GM21825 (cell line): ENCODE results near the gene PSMG3.

Experiments
- ATAC-seq: cut with Tn5 transposase; IDR thresholded peaks from one replicate; pipeline ENCODE4 v1.9.1; 2021; ENCODE audit warnings: mild to moderate bottlenecking, moderate library complexity; ENCODE audit not compliant: unreplicated experiment

Gene PSMG3

DNA sequence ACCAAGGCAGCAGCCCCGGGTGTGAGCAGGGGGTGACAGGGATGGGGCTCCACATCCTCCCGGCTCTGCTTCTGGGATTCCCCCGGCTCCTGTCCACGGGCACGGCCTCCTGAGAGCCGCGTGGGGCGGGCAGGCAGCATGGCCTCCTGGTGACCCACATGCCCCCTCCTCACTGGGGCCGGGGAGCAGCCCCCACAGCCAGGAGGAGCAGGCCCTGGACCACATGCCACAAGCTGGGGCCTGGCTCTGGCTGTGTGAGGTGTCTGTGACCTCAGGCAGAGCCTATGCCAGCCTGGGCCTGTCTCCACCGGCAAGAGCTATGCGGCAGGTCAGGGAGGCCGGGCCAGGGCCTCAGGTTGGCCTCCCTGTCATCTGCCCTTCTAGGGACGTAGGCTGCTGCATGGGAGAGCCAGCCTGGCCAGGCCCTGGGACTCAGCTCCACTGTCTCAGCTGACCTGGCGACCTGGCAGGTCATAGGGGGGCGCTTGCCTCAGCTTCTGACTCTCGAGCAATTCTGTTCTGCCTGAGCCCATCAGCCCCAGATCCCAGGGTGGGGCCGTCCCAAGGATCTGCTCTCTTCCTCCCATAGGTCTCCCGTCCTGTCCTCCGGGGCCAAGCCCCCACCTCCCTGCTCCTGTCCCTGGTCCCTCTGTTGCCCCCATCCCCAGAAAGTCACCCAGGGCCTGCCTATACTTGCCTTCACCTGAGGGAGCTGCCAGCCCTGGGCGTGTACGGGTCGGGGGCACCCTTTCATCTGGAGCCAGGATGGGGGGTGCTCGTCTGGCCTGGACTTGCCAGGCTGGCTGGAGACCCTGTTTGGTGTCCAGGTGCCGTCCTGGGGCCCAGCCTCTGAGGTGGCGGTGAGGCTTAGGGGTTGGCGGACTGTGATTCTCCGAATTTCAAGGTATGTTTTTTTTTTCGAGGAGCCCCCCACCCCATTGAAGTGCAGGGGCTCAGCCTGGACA, 9.9 kb downstream of the PSMG3 start:
- ATAC-seq = no peak

DNA sequence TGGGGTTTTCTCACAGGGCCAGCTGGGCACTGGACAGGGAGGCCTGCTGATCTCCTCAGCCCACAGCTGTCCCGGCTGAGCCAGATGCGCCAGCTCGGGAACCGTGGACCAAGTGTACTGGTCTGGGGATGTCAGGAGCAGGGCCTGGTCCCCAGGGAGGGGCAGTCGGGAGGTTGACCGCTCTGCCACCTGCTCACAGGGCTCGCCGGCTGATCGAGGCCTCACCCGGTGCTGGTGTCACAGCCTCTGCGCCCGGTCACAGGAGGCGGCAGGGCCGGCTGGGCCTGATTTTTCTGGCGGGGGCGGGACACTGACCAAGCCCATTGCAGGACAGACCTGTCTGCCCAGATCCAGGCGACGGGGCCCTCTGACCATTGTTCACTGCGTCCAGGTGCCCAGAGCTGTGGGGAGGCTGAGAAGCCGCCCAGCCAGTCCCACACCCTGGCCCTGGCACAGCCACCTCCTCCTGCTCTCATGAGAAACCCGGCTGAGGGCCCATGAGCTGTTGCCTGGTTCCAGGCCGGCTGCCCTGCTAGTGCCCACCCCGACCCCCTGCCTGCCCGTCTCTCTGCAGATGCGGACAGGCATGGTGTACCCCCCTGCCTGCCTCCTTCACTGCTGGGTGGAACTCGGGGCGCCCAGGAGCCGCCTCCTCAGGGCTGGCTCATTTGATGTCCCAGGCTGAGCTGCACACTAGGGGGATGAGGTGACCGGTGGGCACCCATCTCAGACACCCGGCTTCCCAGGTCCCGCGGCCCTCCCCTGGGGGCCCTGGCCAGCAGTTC, 10.8 kb downstream of the PSMG3 start:
- ATAC-seq = no peak

DNA sequence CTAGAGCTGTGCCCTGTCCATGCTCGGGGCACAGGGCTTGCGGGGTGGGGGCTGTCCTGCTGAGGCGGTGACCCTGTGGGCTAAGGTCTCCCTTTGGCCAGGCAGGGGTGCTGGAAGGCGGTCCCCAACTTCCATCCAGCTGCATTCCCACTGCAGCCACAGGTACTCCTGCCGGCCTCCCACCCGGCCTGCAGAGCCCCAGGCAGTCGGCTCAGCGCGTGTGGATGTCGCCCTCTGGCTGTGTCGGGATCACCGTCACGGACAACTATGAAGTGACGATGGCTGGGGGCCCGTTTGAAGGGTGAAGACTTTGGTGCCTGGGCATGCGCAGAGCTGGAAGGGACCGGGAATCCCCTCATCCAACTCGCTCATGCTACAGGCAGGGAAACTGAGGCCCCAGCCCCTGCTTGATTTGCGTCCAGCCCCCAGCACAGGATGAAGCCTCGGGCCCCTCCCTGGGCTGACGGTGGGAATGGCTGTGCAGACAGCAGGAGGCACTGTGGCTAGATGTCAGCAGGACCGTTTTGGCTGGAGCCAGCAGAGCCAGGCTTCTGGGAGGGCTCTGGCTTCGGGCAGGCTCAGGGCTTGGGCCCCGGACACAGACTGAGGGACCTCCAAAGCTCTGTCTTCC, 11.5 kb downstream of the PSMG3 start:
- no peak for ATAC-seq

DNA sequence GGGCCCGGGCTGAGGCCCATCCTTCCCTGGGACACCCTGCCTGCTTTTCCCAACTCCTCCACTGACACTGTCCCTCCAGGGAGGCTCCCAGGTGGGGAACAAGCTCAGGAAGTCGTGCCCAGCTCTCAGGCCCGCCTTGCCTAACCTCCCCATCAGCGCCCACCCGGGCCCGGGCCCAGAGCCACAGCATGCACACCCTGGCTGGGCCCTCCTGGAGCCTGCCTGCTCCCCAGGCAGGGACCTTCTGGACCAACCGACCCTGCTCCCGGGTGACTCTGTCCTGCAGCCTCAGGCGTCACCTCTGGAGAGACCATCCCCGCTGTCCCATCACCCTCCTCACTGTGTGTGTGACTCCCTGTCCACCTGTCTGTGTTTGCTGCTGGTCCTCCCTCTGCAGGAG, 12.1 kb downstream of the PSMG3 start:
- ATAC-seq = no peak

DNA sequence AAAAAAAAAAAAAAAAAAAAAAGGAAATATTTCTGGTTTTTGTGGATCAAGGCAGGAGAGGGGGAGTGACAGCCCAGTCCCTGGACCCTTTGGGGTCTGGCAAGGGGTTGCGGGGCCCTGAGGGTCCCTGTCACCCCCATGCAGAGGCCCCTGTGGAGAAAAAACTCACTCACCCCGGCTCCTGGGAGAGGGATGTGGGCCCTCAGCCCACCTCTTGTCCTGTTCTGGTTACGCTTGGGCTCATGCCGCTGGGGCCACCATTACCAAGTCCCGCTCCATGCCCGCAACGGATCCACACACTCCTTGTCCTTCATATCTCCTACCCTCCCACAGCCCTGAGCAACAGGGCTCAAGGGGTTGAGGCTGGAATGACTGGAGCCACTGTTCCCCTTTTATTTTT, 12.8 kb downstream of the PSMG3 start:
- ATAC-seq = no peak

DNA sequence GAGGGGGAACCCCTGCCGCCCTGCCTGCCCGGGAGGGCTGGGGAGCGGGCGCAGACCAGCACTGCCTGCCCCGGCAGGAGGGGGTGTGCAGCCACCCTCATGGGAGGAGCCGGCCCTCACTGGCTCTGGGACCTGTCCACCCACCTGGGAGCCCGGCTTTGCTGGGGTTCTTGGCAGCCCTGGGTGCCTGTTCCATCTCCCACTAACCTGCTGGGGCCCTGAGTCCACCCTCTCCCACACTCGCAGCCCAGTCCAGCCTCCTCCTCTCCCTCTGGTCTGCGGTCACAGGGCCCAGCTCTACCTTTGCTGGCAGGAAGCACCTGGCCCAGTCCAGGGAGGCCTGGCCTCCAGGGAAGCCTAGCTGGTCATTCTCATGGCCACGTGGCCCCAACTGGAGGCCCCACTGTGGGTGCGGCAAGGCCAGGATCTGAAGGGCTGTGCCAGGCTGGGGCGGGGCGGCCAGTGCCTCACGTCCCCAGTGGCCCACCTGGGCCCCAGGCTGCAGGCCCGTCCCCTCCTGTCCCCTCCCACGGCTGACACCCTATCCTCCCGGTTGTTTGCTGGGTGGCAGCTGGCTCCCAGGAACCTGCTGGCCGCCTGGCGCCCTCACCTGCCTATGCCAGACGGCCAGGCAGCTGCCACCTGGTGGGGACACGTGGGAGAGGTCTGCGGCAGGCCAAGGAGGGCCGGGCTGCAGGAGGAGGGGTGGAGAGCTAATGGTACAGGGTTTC, 13.9 kb downstream of the PSMG3 start, which contains the start of gene TMEM184A:
TSS of gene TMEM184A (minus strand) at position 393 of the 731 bp plus-strand sequence. CDS start 721 bp downstream, outside the sequence.
- no peak for ATAC-seq

DNA sequence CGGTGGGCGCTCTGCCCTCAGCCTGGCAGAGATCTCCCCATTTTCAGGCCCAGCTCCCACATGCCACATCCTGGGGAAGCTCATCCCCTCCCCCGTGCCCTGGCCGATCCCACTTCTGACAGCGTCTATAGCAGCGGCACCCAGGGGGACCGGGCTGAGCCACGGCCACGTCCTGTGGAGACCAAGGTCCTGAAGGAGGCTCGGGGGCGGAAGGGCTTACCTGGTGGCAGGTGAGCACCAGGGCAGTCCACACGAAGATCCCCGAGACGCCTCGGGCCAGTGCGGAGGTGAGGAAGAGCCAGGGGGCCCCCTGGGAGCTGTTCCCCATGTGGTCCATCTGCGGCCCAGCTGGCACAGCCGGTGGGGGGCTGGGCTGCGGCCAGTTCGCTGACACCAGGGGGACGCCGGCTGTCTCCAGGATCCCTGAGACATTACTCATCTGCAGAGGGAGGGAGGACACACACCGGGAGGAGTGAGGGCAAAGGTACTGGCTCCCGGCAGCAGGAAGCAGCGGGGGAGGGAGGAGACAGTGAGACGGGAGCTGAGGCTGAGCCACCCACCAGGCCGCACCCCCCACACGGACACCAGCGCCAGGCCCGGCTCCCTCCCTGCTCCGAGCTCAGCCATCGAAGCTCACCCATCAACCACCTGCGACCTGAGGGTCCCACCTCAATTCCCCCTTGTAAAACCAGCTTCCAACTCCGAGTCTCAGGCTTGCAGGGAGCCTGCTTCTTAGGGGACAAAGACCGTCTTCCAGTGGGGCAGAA, 14.6 kb downstream of the PSMG3 start:
- ATAC-seq = no peak

DNA sequence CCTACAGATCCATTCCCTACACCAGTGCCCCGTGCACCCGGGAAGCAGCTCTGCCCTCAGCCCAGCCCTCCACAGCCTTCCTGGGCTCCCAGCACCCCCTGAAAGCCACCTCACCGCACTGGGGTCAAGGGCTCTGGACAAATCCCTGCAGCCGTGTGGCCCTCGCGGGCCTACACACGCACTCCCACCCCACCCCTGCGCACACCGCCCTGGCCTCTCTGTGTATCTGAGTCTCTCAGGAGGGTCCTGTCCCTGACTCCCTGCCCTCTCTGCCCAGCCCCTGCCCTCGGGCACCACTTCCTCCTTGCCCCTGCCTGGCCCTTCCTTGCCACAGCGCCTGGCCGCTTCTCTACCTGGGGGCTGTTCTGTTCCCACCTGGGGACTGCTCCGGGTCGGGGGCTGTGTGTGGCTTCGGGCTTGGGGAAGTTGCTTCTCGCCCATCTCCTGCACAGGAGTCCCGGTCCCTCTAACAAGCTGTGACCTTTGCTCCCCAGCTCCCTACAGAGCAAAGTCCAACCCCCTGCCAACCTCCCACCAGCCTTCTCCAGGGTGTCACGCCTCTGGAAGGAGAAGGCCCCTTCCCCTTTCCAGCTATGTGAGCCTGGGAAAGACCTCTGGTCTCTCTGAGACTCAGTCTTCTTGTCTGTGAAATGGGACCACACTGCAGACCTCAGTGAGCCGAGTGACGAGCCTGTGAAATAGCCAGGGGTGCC, 15.3 kb downstream of the PSMG3 start:
- ATAC-seq = no peak

DNA sequence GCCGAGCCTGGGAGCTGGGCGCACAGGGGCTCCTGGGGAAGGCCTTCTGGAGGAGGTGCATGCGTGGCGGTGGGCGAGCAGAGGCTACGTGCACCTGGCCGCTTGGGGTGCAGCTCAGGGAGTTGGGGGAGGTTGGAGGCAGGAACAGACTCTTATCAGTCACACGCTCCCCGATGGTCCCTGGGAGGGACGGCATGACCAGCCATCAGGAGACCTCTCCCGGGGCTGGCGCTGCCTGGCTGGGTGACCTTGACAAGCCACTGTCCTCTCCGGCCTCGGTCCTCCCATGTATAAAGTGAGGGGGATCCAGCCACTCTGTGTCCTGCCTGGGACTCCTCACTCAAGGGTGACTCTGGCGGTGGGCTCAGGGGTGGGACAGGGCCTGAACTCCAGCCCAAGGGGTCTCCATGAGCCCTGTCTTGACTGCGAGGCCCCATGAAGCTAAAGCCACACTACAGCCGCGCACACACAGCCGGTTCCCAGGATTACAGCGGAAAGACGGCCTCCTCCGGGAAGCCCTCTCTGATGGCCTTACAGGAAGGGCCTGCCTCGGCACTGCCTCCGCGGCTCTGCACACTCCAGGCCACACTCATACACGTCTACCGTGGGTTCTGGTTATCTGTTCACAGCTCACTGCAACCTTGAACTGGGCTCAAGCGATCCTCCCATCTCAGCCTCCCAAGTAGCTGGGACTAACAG, 16.2 kb downstream of the PSMG3 start:
- ATAC-seq = no peak

DNA sequence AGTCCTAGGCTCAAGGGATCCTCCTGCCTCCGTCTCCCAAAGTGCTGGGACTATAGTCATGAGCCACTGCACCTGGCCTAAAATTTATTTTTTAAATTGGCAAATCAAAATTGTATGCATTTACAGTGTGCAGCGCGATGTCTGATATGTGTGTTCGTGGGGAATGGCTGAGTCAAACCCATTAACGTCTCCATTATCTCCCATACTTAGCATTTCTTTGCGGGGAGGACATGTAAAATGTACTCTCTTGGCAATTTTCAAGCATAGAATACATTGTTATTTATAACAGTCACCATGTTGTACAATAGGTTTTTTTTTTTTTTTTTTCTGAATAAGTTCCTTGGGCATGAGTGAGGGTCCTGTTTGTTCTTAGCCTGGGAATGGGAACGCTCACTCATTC, 17.6 kb downstream of the PSMG3 start:
- no peak for ATAC-seq

DNA sequence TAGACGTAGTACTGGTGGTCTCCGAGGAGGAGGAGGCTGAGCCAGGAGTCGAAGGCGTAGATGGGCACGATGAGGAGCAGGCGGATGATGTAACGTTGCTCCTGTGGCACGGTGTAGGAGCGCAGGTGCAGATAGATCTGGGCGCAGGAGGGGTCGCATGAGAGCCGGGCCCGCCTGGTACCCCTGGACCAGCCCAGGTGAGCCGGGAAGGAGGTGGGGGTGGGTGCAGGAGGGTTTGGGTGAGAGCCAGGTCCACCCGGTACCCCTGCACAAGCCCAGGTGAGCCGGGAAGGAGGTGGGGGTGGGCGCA, 19.0 kb downstream of the PSMG3 start:
- no peak for ATAC-seq

DNA sequence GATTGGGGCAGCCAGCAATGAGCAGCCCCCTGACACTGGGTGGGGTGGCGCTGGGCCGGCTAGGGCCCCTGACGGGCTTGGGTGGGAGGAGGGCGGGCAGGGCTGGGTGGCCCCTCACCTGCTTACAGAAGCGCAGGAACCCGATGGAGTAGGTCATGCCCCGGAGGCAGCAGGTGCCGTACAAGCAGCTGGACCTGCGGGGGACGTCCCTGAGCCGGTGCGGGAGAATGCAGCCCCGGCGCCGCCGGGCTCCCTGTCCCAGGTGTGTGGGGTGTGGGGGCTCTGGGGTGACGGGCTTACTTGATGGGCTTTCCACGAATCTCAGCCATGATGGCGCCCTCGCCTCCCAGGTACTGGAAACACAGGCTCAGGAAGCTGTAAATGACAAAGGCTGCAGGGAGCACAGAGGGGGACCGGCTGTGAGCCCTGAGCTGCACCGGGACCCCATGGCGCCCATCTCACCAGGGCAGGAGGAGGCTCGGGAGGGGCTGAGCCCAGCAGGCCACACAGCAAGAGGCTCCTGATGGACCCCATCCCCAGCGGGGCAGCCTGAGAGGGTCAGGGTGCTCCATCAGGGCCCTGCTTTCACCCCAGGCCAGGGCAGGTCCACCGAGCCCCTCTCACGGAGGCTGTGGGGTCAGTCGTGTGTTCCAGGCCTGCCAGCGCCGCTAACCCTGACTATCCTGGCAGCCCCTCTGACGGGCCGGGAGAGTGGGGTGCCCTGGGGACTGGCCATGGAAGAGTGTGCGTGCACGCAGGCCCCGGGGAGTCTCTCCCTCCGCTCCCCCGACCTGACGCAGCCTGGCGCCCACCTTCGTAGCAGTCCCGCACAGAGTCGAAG, 19.6 kb downstream of the PSMG3 start:
- ATAC-seq = no peak

DNA sequence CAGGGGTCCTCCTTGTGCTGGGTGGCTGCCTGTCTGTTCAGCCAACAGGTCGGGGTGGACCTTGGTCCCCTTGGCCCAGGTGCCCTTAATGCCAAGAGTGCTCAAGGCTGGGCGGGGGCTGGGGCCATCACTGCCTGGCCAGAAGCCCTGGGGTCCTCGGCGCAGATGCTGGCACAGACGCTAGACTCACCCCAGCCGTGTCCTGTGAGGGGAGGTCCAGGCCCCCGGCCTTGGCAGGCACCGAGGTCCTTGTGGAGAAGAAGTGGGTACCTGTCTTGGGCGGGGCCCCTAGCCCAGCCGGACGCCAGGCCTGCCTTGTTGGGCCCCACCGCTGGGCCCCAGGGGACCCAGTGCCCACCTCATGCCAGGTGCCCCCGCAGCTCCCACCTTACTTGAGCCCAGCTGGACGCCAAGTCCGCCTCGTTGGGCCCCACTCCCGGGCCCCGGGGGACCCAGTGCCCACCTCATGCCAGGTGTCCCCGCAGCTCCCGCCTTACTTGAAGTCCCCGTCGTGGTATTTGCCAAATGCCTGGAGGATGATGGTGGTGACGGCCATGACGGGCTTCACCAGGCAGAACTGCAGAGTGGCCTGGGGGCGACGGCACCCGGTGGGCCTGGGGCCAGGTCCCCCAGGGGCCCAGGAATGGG, 20.4 kb downstream of the PSMG3 start:
- no peak for ATAC-seq

DNA sequence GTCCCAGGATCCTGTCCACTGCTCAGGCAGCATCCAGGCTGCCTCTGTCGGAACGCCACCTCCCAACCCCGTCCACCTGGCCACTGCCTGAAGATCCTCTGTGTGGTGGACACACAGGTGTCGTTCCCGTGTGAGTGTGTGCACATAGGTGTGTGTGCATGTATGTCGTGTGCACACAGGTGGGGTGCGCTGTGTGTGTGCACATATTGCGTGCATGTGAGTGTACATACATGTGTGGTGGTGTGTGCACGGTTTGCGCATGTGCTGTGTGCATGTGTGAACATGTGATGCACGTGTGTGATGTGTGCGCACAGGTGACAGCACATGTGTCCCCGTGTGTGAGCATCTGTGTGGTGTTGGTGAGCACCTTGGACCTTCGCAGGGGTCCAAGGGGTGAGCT, 20.9 kb downstream of the PSMG3 start:
- no peak for ATAC-seq

DNA sequence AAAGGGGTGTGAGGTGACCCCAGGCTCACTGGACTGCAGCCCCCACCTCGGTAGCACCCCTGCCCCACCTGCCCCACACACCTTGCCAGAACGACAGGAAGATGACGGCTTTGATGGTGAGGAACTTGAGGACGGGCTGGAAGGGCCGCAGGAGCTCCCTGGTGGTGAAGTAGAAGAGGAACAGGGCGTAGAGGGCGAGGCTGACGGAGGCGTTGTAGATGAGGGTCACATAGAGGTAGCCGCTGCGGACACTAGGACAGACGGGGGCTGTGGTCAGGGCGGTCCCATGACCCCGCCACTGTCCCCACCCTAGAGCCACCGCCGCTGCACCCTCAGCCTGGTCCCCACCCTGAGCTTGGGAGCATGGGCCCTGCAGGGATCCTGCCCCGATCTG, 21.4 kb downstream of the PSMG3 start:
- no peak for ATAC-seq

DNA sequence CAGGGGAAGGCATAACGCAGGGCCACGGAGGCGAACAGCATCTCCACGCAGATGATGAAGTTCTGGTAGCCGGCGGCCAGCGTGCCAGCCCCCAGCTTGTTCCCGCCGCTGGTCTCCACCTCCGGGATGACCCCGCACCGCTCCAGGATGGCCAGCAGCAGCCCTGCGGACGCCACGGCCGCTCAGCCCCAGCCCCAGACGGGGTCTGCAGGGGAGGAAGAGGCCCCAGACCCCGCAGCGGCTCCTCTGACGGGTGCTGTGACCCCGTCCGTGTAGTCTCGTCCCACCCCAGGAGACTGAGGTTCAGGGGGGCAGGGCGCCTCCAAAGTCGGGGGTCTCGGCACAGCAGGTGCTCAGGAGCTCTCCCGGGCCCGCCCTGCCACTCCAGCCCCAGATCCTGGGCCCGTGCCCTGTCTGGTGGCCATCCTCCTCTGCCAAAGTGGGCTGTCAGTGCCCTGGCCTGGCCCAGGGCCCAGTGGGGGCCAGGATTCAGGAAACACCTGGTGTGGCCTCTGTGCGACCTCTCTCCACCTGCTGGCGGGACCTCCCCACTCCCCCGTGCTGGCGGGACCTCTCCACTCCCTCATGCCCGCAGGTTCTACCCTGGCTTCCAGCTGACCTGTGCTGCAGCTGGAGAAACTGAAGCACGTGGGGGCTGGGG, 21.9 kb downstream of the PSMG3 start:
- no peak for ATAC-seq
